ENCODE results near the gene GAB3.

The GAB3 gene, protein sequence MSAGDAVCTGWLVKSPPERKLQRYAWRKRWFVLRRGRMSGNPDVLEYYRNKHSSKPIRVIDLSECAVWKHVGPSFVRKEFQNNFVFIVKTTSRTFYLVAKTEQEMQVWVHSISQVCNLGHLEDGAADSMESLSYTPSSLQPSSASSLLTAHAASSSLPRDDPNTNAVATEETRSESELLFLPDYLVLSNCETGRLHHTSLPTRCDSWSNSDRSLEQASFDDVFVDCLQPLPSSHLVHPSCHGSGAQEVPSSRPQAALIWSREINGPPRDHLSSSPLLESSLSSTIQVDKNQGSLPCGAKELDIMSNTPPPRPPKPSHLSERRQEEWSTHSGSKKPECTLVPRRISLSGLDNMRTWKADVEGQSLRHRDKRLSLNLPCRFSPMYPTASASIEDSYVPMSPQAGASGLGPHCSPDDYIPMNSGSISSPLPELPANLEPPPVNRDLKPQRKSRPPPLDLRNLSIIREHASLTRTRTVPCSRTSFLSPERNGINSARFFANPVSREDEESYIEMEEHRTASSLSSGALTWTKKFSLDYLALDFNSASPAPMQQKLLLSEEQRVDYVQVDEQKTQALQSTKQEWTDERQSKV

DNA sequence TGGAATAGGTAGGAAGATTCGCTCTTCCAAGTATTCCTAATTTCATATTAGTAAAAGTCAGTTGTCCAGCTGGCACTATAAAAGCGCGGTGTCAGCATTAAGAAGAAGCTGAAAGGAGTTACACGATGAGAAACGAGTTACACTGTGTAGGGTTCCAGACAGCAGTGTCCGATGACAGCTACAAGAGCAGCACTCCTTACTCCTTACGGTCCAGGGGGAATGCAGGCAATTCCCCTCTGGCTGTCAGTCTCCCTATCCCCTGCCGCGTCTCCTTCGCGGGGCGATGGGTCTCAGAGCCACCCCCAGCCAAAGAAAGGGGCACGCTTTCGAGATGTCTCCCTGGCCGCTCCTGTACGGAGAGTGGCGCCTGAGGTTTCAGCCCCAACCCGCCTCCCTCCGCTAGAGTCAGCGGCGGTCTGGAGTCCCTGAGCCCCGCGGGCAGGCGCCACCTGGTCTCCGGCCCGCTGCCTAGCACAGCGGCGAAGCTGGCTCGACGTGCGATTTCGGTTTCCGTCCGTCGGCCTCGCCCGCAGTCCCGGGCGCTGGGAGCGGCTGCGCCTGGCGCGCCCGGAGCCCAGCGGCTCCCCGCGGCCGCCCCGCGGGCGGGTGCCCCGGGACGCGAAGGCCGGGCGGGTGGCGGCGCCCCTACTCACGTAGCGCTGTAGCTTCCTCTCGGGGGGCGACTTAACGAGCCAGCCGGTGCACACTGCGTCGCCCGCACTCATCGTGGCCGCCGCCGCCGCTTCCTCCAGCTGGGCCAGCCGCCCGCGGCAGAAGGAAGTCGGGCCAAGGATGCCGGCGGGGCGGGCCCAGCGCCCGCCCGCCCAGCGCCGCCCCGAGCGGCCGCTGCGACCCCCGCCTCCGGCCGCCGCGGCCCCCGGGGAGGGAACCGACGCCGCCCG is at the start of gene GAB3:
Gene GAB3, minus strand, starts transcription at position 777 of the 902 bp plus-strand sequence. Its CDS starts 52 bp downstream, at position 725.
- peak in 4 of 51 donors; percentile 5 to 11 (median 8) for DNase-seq

DNA sequence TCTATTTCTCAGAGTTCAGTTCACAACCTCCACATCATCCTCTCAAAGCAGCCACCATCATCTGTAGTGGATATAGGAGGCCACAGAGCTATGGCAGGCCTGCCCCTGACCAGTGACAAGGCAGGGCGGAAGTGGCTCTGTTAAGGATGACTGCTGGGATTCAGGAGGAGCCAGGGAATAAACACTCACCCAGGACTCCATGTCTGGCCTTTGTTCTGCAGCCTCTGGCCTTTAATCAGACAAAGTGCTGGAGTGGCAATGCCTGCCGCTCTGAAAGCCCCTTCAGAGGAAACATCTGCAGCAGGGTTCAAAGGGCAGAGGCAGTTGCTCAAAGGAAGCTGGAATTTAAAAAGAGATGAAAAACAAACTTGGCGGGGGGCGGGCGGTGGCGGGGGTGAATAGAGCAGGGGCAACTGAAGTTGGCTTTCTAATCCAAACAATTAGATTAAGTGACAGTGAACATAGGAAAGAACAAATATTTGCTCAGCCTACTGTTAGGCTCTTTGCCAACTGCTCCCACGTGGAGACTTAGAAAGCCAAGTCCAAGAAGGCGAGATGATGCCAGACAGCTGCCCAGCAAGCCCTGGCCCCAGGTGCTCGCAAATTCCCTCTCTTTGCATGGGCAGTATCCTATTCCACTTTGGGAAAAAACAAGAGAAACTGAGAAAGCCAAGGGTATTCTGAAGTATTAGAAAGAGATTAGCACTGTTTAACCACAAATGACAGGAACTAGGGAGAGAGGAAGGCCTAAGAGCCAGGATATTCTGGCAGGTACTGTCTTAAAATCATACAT is 48.9 kb upstream of the GAB3 start:
- no peak for DNase-seq

DNA sequence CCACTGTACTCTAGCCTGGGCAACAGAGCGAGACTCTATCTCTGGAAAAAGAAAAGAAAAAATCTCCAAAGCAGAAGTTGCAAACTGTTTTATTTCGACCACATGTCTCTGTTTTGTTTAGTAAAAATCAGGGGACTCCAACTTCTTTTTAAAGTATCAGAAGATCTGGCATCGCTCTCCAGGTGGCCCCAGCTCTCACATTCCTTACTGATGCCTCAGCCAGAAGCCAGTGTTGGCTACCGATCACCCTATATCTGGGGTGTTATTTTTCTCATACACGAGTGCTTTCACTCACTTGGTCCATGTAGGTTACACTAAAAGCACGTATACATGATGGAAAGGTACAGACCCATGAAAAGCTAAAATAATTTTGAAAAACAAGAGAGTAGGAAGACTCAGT is 46.1 kb upstream of the GAB3 start:
- no peak for DNase-seq

DNA sequence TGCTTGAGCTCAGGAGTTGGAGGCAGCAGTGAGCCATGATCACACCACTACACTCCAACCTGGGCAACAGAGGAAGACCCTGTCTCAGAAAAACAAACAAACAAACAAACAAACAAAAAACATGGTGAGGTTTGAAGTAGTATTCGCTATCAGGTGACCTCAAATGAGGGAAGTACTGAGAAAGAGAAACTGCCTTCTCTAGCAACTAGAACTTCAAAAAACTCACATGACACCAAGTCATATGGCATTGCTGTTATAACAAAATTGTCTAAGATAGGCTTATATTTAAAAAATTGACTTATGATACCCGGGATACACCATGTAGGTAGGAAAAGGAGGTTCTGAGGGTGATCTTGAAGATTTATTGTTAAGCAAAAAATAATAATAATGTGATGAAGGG is 44.1 kb upstream of the GAB3 start:
- no peak for DNase-seq

DNA sequence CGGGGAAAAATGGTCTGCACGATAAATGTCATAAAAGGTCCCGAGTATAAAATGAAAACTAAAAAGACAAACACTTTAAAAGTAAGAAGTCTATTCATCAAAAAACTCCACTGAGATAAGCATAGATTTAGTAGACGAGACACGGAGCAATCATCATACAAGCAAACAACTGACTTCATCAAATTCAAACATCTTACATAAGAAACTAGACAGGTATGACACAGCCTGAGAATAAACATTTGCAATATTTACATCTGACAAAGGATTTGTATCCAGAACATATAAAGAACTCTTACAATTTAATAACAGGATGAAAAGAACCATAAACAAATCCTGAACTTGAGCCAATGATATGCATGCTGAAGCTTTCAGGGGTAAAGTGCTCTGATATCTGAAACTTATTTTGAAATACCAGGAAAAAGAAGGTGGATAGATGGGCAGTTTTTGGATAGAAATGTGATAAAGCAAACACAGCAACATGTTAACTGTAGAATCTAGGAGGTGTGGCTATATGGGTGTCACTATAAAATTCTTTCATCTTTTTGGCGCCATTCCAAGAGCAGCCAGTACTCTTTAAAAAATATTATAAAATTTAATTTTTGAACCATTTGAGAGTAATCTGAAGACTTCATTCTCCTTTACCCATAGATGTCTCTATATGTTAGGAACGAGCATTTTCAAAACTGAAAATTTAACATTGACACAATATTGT is 42.4 kb upstream of the GAB3 start:
- no peak for DNase-seq

DNA sequence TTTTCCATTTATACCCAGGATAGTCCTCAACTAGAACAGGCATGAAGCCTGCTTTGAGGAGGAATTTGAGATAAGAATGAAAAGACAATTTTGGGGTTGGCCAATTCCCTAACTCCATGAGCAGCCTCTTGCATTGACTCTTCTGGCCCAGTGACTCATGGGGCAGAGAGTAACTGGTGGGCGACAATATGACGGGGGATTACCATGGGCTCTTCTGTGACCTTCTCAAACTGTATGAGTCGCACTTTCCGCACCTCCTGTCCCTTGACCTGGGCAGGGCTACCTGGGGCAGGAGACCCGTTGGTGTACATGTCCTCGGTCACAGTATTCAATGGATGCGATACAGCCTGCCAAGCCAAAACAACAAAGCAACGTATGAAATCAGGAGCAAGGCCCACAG is 41.1 kb upstream of the GAB3 start:
- DNase-seq: no peak

DNA sequence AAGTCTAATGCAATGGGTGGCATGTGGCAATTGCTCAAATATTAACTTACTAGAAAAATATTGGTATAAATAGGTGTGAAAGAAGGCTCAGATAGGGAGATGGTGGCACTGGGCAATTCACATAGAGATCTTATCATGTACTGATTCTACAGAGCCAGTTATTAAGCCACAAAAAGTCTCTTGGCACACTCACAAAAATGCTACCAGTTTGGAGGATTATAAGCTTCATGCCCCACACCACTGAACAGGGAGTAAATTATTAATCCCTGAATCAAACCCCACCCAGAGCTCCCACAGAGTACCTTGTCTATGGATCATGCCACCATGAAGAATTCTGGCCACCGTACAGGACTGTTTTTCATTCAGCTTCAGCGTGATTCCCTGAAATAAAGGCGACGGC is 40.6 kb upstream of the GAB3 start:
- no peak for DNase-seq

DNA sequence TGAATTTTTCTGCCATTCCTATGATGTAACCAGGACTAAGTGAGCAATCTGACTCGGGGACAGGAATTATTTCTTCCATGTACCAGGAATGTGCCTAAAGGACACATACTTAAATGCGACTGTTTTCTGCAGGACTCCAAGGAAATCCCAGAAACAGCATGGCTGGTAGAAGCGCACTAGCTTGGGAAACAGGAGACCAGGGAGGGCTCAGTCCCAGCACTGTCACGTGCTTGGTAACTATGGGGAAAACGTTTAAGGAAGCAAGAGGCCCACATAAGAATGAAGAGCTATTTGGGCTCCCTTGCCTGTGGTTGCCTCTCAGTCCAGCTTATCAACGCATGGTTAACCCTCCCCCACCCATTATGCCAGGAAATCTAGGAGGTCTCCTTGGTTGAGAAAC is 34.8 kb upstream of the GAB3 start:
- DNase-seq: no peak

DNA sequence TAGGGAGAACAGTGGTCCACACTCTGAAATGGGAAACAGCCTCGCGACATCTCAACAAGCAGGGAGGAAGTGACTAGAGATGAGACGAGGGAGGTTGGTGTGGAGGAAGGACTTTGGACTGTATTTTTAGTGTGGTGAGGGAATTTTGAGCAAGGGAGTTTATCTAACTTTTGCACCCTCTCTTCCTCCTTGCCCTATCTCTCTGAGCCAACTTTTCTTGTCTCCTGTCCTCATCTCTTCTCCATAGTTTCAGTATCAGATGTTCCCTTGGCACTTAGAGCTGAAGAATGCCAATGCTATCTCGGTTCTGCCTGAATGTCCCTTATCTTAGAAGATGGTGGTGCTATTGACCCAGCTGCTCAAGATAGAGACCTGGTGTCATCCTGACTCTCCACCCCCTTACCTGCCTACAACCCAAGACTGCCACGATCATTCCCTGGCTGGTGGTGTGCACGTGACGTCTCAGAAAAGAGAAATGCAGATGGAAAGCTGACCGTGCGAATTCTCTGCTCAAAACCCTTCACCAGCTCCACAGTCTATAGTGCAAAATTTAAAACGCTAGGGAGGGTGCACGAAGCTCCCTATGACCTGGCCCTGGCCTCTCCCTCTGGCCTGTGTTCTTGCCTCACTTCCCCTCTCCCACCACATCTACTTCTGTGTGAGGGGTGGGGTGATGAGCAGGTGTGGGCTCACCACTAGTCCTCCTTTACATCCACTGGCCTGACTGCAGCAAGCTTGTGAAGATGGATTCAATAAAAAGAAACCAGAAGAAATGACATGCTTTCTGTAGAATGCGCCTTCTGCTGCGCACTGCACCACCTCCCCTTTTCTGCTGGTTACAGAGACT is 33.5 kb upstream of the GAB3 start:
- no peak for DNase-seq

DNA sequence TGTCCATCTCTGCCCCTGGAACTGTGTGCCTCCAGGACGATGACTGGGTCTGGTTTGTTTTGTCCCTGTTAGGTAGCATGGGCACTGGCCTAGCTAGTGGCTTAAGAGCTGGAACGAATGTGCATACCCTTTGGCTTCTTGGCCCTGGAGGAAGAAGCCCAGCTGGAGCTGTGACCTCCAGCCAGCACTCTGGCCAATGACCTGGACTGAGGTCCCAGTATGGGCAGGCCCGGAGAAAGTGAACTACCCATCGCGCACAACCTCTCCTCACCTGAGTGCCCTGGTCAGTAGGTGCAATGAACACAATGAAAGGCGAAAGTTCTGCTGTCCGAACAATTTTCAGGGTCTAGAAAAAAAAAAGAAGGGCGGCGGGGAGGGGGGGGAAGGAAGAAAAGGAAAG is 30.1 kb upstream of the GAB3 start:
- DNase-seq: no peak

DNA sequence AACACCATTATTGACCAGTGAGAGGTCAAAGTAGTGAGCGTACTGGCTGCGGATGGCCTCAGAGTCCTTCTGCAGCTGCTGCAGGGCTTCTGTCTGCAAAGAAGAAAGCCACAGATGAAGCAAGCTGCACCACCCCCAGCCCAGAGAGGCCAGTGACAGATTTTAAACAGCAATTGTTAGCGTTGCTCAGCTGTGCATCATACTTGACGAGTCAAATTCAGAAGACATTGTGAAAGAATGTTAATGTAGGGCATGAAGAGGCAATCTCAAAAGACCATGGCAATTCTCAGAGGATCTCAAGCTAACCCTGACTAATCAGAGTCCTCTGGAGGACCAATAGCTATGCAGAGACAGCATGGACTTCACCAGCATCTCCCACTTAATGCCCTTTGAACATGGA is 28.4 kb upstream of the GAB3 start:
- DNase-seq: no peak

DNA sequence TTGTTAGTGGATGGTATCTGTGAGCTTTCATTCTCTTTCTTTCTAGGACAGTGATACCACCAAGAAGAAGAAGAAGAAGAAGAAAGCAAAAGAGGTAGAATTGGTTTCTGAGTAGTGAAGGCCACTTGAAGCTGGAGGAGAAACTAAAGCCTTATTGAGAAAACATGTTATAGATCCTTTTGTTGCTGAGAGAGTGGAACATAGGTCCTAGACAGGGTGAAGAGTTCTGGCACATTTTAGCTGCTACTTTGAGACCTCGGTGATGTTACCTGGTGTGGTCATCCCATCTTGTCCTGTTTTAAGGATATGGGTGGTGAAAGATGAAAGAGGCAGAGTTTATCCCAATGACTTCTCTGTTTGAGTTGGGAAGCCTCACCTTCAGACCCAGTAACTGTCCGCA is 25.9 kb upstream of the GAB3 start:
- DNase-seq: no peak

DNA sequence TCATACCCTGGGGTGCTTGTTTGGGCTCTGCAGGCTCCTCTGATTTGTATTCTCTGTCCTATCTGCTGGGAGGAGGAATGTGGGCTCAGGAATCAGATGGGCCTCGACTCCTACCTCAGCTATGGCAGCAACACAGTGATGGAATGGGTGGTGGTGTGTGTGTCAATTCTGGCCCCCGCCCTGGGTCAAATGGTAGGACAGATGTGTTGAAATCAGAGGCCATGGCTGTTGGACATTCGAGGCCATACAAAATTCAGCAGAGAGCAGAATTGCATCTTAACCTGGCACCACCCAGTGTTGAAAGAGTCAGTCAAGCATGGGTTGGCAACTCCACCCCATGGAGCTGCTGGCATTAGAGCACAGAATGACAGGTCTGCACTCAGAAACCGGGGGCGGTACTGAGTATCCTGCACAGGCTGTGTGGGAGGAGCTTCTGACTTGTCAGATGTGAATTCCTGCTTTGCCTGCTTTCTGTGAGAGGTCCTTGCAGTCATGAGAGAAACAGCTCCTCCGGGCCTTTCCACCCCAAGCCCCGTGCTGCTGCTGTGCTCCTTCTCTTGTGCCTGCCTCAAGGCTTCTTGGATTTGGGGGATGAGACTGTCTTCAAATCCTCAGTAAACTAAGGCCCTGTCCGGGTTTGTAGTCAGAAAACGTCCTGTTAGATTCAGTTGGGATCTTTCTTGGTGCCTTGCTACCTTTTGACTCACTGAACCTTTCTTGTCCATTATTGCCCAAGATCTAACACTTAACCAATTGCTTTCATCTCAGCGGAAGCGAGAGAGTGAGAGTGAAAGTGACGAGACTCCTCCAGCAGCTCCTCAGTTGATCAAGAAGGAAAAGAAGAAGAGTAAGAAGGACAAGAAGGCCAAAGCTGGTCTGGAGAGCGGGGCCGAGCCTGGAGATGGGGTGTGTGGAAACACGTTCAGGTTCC is 24.8 kb upstream of the GAB3 start:
- peak in 4 of 51 donors; percentile 1 to 29 (median 17) for DNase-seq

DNA sequence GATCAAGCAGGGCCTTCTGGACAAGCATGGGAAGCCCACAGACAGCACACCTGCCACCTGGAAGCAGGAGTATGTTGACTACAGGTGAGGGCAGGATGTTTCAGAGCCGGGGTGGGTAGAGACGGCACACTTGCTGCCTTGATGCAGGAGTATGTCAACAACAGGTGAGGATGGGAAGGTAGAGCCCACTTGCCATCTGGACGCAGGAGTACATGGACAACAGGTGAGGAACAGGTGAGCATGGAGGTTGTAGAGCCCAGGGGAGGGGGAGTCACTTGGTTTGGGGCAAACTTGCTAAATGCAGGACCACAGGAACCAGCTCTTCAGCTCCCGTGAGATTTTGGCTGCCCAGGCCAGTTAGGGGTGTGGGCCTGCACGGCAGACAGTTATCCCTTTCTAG is 23.7 kb upstream of the GAB3 start:
- no peak for DNase-seq

DNA sequence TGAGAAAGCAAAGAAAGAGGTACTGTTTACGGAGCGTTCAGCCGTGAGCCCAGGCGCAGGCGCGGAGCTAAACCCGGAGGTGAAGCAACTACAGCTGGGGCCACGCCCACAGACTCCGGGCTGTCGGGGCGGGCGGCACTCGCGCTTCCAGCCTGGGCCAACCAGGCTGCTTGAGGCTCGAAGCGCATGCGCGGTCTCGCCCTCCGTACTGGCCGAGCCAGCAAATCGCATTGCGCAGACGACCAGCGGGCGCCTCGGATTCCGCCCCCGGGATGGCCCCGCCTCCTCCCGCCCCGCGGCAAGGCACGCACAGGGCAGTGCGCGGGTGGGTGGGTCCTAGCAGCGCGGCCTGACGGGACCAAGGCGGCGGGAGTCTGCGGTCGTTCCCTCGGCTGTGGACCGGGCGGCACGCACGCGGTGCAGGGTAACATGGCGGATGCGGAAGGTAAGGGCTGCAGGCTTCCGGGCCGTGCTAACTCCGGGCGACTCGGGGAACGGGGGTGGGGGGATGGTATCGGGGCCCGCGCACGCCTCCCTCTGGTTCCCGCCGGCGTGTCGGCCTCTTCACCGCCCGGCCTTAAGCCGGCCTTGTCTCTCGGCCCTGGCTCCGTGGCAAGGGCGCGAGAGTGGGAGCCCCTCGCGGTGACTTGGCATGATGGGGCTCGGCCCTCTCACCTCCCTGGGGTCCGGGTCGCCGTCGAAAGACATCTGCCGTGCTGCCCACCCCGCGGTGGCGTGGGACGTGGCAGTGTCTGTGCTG is 11.8 kb upstream of the GAB3 start, which contains the start of gene DKC1:
Gene DKC1, plus strand, starts transcription at position 328 of the 760 bp plus-strand sequence. Its CDS starts 102 bp downstream, at position 430.
- DNase-seq: peak; percentile 13 to 94 (median 88)

DNA sequence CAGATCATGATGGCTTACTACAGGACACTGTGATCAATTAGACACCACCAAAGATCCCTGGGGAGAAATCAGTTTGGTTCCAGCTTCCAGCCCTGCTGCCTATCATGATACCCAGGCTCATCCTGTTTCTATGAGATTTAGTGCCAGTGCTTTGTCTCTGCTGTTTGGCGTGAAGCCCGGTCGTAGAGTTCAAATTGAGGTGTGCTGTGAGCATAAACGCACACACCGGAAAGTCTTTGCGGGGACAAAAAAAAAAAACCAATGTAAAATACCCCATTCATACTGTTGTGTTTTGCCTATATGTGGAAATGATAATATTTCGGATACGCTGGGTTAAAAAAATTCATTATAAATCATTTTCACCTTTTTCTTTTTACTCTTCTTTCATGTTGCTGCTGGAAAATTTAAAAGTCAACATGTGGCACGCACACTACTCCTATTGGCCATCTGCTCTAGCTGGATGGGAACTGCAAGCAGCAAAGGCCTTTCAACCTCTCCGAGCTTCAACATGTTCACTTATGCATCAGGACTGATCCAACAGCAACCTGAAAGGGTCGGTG is 11.2 kb upstream of the GAB3 start:
- no peak for DNase-seq

DNA sequence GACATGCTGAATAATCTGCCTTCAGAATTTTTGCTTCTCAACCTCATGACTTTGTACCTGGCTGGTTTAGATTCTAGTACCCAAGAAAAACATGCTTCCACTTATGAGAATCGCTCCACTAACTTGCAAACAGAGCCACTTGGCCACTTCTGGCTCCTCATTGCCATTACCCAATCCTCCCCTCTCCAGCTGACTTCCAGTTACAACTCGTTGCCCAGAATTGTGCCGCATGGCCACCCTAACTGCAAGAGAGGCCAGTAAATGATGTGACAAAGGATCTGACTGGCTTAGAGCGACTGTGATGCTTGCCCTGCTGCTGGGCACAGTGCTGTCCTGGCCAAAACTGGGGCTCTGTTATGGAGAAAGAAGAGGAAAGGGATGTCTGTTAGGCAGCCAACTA is 7.8 kb upstream of the GAB3 start:
- no peak for DNase-seq
